ENCODE data around the gene NT5C3B. TPM values are rescaled to one million over a fixed set of nuclear protein-coding genes. Genes with fewer than 3 reads are reported as not detected.

The NT5C3B gene
- total RNA-seq, 1 experiment from 2014 or later: 69.3 TPM

- Histone ChIP-seq H3K4me3 (no peak overlapping the region), H3K36me3 (peaks cover 59% of the 10 kb centered on the region), H3K9me3 (no peaks in the 10 kb centered on the region), H3K27me3 (no peaks in the 10 kb centered on the region)
- DNase-seq: no peak
Observed at GRCh38 chr17:41821776-41822175, 14.3 kb downstream of the NT5C3B start.

- no peak for DNase-seq
- Histone ChIP-seq H3K36me3 (peaks cover 80% of the 10 kb centered on the region), H3K27me3 (no peaks in the 10 kb centered on the region), H3K4me3 (no peak overlapping the region), H3K9me3 (no peaks in the 10 kb centered on the region)
Observed at GRCh38 chr17:41818024-41818423, 18.0 kb downstream of the NT5C3B start.

- H3K36me3 ChIP-seq: peaks cover 71% of the 10 kb centered on the region
- no peak overlapping the region for H3K4me3 ChIP-seq
- no peak for DNase-seq
- no peaks in the 10 kb centered on the region for H3K27me3 ChIP-seq
- H3K9me3 ChIP-seq: no peaks in the 10 kb centered on the region
Observed at GRCh38 chr17:41816637-41817320, 19.3 kb downstream of the NT5C3B start.

- no peaks in the 10 kb centered on the region for H3K9me3 ChIP-seq
- peaks cover 66% of the 10 kb centered on the region for H3K36me3 ChIP-seq
- DNase-seq: no peak
- peak overlapping the region; percentile 97 for H3K4me3 ChIP-seq
- H3K27me3 ChIP-seq: no peaks in the 10 kb centered on the region
Observed at GRCh38 chr17:41814195-41814594, 21.8 kb downstream of the NT5C3B start.

- Histone ChIP-seq H3K36me3 (peaks cover 67% of the 10 kb centered on the region), H3K4me3 (peak overlapping the region; percentile 97), H3K9me3 (no peaks in the 10 kb centered on the region), H3K27me3 (no peaks in the 10 kb centered on the region)
- DNase-seq: no peak
Observed at GRCh38 chr17:41813699-41814124, 22.3 kb downstream of the NT5C3B start.

DNA sequence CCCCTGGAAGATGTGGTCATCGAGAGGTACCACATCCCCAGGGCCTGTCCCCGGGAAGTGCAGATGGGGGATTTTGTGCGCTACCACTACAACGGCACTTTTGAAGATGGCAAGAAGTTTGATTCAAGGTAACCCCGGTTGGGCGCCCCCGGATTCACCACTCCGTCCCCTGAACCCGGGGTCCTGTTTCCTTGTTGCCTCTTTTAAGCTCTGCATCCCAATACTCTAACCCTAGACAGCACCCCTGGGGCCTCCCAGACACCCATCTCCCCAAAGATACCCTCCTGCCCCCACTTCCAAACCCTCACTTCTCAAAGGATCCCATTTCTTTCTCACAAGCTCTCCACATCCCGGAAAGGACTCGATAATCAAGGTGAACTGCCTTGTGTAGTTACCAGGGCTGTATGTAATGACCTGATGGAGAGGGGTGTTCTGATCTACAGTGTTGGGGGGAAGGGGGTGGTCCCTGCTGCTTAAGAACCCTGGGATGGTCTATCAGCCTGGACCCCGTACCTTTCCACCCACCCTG is 22.8 kb downstream of the NT5C3B start:
- Histone ChIP-seq H3K36me3 (peaks cover 68% of the 10 kb centered on the region), H3K4me3 (peak overlapping the region; percentile 97), H3K27me3 (no peaks in the 10 kb centered on the region), H3K9me3 (no peaks in the 10 kb centered on the region)
- DNase-seq: no peak

- Histone ChIP-seq H3K36me3 (peaks cover 65% of the 10 kb centered on the region), H3K27me3 (no peaks in the 10 kb centered on the region), H3K9me3 (no peaks in the 10 kb centered on the region), H3K4me3 (peak within 1 kb of the TSS; percentile 97)
- peak; percentile 92 for DNase-seq
Observed at GRCh38 chr17:41812381-41813151, 23.5 kb downstream of the NT5C3B start, which contains the start of gene FKBP10. Gene FKBP10, plus strand, starts transcription at chr17:41813004. Its CDS starts 31 bp downstream, at chr17:41813035.

- no peaks in the 10 kb centered on the region for H3K9me3 ChIP-seq
- no peaks in the 10 kb centered on the region for H3K27me3 ChIP-seq
- H3K36me3 ChIP-seq: peaks cover 67% of the 10 kb centered on the region
- DNase-seq: peak; percentile 86
- H3K4me3 ChIP-seq: peak within 1 kb of the TSS; percentile 97
Observed at GRCh38 chr17:41811549-41812380, 24.3 kb downstream of the NT5C3B start, which contains the start of gene P3H4. Gene P3H4, minus strand, starts transcription at chr17:41811949. Its CDS starts 34 bp downstream, at chr17:41811915.

DNA sequence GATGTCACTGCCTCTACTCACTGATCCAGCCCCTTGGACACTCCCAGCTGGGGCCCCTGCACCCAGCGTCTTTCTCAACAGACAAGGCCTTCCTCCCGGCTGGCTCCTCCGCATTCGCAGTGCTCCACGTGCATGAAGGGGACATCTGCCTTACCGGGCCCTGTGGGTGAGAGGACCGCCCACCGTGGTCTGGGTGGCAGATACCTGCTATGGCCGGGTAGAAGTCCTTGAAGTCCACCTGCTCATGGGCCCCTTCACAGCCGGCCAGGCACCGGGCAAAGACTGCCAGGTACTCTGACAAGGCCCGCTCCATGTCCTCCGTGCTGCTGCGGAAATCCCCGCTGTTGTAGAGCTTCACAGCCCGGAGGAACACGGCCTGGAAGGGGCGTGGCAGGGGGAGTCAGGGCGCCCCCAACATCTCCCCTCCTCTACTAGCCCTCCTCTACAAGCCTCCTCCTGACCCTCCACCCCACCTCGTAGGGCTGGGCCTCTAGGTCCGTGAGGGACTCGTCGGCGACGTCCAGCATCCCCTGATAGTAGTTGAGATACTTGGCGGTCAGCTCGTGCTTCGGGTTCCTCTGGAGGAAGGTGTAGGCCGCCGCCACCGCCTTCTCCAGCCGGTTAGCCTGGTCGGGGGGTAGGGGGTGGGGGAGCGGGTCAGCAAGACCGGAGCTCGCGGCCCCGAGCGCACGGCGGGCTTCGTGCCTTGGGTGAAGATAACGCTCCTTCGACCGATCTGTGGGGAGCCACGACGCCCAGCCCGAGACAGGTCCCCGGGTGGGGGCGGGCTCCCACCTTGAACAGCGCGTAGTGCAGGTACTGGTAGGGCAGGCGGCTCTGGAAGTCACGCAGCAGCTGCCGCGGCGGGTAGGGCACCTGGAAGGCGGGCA is 25.1 kb downstream of the NT5C3B start:
- H3K27me3 ChIP-seq: no peaks in the 10 kb centered on the region
- peak overlapping the region; percentile 97 for H3K4me3 ChIP-seq
- peaks cover 67% of the 10 kb centered on the region for H3K36me3 ChIP-seq
- no peaks in the 10 kb centered on the region for H3K9me3 ChIP-seq
- peak; percentile 36 for DNase-seq

DNA sequence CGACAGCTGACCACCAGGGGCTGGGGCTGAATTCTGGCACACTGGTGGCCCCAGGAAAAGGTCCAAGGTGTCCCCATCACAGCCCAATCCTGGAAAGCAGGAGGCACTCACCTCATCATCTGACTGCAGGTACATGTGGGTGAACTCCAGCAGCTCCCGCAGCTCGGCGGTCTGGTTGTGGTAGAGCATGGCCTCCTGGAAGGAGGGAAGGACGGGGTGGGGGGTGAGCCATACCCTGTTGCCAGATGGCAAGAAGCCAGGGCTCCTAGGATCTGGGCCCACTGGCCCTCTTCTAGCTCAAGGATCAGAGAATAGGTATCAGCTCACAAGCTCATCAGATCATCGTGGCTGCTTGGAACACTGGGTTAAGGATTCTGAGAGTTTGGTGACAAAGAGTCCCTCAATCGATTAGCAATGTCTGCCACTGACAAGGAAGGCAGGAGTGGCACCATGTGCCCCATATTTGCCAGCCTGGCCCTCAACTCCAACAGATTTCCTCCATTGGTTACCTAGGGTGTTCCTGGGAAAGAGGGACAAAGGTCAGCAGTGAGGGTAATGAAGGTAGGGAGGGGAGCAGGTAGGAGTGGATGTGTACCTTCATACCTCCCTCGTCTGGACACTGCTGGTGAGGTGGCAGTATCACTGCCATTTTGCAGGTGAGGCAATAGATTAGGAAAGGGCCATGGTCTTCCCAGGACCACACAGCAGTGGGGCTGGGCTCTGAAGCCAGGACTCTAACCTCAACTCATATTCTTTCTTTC is 29.2 kb downstream of the NT5C3B start:
- DNase-seq: no peak
- H3K36me3 ChIP-seq: peaks cover 52% of the 10 kb centered on the region
- H3K4me3 ChIP-seq: no peak overlapping the region
- no peaks in the 10 kb centered on the region for H3K27me3 ChIP-seq
- H3K9me3 ChIP-seq: no peaks in the 10 kb centered on the region

DNA sequence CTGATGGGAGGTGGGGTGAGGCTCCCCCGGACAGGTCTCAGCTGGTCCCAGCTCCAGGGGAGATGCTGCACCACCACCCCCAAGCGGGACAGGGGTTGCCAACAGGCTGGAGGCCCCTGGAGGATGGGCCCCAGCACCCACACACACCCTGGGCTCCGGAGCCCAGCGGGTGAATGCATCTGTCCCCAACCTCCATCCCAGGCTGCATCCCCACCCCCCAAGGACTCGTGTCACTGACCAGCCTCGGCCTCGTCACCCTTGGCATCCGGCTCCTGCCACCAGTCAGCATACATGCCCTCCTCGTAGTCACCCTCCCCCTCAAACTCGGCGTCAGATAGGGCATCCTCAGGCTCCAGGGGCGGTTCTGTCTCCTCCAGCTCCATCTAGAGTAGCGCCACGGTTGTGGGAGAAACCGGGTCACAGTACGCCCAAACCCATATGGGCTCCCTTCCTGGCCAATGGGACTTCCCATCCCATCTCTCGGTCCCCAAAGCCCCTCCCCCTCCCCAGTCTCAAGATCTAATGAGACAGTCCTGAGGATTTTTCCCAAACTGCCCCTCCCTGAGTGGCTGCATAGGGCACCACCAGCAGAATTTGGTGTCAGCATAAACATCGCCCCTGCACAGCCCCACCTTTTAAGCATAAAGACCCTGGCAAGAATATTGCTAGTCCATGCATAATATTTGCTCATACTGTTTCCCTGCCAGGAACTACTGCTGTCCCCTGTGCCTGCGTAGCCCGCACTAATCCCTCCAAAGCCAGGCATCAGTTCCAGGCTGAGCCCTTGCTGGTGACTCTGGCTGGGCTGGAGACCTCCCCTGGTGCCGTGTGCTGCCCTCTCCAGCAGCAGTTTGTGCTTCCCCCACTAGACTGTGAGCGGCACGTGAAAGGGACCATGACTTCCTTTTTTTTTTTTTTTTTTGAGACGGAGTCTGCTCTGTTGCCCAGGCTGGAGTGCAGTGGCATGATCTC is 32.7 kb downstream of the NT5C3B start:
- Histone ChIP-seq H3K27me3 (no peaks in the 10 kb centered on the region), H3K4me3 (no peak overlapping the region), H3K36me3 (peaks cover 29% of the 10 kb centered on the region), H3K9me3 (no peaks in the 10 kb centered on the region)
- no peak for DNase-seq

- Histone ChIP-seq H3K4me3 (no peak overlapping the region), H3K27me3 (no peaks in the 10 kb centered on the region), H3K36me3 (peaks cover 15% of the 10 kb centered on the region), H3K9me3 (no peaks in the 10 kb centered on the region)
- peak; percentile 64 for DNase-seq
Observed at GRCh38 chr17:41801374-41802271, 34.4 kb downstream of the NT5C3B start.

DNA sequence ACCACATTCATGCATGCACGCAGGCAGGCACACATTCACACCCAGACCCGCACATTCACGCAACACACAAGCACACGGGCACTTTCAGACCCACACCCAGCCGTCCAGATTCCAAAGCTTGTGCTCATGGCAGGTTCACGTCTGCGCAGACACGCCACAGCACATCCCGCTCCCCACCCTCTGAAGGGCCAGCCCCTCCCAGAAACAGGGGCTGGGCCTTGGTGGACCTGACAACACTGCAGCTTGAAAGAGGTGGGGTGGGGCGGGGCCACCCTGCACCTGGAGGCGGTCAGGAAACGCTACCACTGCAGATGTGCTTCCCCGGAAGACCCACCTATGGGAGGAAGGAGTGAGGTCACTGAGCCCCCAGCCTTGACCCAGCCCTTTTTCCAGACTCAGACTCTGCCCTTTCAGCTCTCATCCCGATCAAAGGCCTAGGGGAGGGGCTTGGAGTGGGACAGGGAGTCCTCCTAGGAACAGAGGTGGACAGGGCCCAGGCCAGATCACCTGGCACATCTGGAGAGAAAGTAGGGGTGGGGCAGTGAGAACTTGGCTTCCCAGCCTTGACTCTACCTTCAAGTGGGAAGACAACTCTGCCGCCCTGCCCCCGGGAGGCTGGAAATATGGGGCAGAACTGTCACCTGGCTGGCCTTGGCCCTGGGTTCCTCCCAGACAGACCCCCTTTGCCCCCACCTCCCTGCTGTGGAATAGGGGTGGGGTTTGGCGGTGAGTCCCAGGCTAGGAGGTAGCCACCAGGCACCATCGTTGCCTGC is 35.2 kb downstream of the NT5C3B start:
- H3K27me3 ChIP-seq: no peaks in the 10 kb centered on the region
- no peak for DNase-seq
- H3K4me3 ChIP-seq: no peak overlapping the region
- peaks cover 10% of the 10 kb centered on the region for H3K36me3 ChIP-seq
- H3K9me3 ChIP-seq: no peaks in the 10 kb centered on the region

Data from MG63 (cell line).